AG04450 (cell line): ENCODE data around the gene SCFD2. TPM values are rescaled to one million over a fixed set of nuclear protein-coding genes. Genes with fewer than 3 reads are reported as not detected.

Experiments
- CTCF ChIA-PET: fragments of 300-600, 350-600 bp; formaldehyde crosslinking; extraction: SDS; loops from one replicate; lab custom pipeline; 2022; ENCODE audit warnings: antibody characterized with exemption, inconsistent platforms; lab: Charles Lee
- POLR2A ChIA-PET: fragments of 350-600 bp; formaldehyde crosslinking; extraction: SDS; loops from one replicate; lab custom pipeline; 2021; ENCODE audit warnings: antibody characterized with exemption, inconsistent platforms; lab: Yijun Ruan, JAX
- DNase-seq: peaks from one replicate; pipeline ENCODE4 v3.0.0-alpha.2; 2011; ENCODE audit warnings: low read depth, low spot score
- H3K27ac ChIP-seq: one replicate; pipeline ENCODE4 v1.5.1; 2012; ENCODE audit warnings: low read depth, low read length, control low read depth
- H3K27me3 ChIP-seq: one replicate; pipeline ENCODE4 v1.6.0; 2012; ENCODE audit warnings: low read length; ENCODE audit not compliant: control insufficient read depth, insufficient read depth
- H3K4me3 ChIP-seq: 2 replicates; pipeline ENCODE4 v1.5.1; 2011; ENCODE audit warnings: mild to moderate bottlenecking, low read depth, low read length, control low read depth
- H3K9me3 ChIP-seq: 2 replicates; pipeline ENCODE4 v1.5.1; 2012; ENCODE audit warnings: low read length; ENCODE audit not compliant: control insufficient read depth, insufficient read depth
- polyA plus RNA-seq: library from polyadenylated mRNA; depleted of rRNA; stranded (reverse); fragments of >200 nt; gene quantifications from 2 replicates; pipeline ENCODE4 v1.2.3, GENCODE V29; 2011
- TF ChIP-seq, protein P1 (sequence below): IDR thresholded peaks from 2 replicates; pipeline ENCODE4 v1.5.1; 2011; ENCODE audit warnings: low read depth, low read length, control low read depth, inconsistent platforms

The SCFD2 gene
- polyA plus RNA-seq, 1 experiment = 16.4 TPM

DNA sequence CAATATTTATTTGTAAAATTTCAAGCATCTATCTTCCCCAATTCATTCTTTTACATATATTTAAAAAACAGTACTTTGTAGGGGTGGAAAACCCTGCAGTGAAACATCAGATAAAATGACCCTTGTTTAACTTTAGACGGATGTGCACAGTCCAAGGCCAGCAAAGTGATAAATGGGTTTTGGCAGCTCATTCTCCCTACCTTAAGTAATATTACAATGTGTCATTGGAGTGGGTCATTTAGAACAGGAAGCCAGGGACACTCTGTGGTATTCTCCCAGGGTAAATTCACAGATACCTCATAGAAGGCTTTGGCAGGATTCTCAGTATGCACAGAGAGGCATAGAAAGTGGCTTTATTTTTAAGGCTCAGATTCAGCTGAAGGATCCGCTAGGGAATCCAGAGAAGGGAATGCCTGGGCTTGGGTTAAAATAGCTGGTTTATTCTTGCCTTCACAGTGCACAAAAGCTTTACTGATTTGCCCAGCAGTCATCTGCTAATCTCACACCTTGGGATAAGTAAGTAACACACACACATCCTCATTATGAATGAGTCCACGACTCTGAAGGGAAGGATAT is 297.0 kb downstream of the SCFD2 start:
- Histone ChIP-seq H3K27ac (no peak overlapping the region), H3K9me3 (no peaks in the 10 kb centered on the region), H3K27me3 (no peaks in the 10 kb centered on the region), H3K4me3 (no peak overlapping the region)
- CTCF ChIA-PET = interaction anchor here (0.6 kb wide), 1 partner anchor 129 kb away, joined by 5 read pairs; no protein-coding TSS in a partner anchor
- DNase-seq = no peak
- TF ChIP-seq, protein P1, sequence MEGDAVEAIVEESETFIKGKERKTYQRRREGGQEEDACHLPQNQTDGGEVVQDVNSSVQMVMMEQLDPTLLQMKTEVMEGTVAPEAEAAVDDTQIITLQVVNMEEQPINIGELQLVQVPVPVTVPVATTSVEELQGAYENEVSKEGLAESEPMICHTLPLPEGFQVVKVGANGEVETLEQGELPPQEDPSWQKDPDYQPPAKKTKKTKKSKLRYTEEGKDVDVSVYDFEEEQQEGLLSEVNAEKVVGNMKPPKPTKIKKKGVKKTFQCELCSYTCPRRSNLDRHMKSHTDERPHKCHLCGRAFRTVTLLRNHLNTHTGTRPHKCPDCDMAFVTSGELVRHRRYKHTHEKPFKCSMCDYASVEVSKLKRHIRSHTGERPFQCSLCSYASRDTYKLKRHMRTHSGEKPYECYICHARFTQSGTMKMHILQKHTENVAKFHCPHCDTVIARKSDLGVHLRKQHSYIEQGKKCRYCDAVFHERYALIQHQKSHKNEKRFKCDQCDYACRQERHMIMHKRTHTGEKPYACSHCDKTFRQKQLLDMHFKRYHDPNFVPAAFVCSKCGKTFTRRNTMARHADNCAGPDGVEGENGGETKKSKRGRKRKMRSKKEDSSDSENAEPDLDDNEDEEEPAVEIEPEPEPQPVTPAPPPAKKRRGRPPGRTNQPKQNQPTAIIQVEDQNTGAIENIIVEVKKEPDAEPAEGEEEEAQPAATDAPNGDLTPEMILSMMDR = no peak
- POLR2A ChIA-PET = no interaction called here

DNA sequence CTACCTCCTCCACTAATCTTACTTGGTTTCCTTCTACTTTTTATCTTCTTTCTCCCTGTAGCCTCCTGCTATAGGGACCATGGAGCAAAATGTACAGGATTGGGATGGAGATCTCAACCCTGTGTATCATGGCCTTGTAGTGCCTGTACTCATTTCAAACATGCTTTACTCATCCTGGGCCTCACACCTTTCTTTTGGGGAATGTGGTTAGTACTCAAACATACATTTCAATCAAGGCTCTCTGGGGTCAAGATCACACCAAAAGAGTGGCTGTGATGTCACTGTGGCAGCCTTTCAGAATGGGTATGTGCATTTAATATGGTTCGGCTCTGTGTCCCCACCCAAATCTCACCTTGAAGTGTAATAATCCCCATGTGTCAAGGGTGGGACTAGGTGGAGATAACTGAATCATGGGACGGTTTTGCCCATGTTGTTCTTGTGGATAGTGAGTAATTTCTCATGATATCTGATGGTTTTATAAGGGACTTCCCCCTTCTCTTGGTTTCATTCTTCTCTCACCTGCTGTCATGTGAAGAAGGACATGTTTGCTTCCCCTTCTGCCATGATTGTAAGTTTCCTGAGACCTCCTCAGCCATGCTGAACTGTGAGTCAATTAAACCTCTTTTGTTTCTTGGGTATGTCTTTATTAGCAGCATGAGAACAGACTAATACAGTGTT is 298.6 kb downstream of the SCFD2 start:
- POLR2A ChIA-PET = no interaction called here
- no peaks in the 10 kb centered on the region for H3K9me3 ChIP-seq

DNA sequence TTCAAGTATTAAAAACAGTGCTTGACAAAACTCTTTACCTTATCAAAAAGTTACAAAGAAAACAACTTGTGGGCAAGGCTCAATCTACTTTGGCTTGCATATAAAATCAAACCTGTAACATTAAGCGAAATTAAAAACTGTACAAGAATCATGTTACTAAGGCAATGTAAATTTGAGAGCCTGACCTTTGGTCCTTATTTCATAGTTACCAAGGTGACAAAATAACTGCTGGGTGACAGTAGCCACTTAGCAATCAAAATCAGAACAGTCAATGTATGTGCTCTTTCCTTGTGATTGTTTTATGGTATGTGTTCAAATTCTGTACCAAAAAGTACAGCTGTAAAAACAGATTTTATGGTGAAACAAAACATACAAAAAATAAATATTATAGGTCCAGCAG is 299.7 kb downstream of the SCFD2 start:
- CTCF ChIA-PET = no interaction called here
- POLR2A ChIA-PET = no interaction called here
- H3K9me3 ChIP-seq = no peaks in the 10 kb centered on the region

More for the DNA sequence above, 298.6 kb downstream of the SCFD2 start:
- Histone ChIP-seq H3K27ac (no peak overlapping the region), H3K4me3 (no peak overlapping the region), H3K27me3 (no peaks in the 10 kb centered on the region)
- CTCF ChIA-PET = no interaction called here
- DNase-seq = no peak
- TF ChIP-seq, protein P1 = no peak

DNA sequence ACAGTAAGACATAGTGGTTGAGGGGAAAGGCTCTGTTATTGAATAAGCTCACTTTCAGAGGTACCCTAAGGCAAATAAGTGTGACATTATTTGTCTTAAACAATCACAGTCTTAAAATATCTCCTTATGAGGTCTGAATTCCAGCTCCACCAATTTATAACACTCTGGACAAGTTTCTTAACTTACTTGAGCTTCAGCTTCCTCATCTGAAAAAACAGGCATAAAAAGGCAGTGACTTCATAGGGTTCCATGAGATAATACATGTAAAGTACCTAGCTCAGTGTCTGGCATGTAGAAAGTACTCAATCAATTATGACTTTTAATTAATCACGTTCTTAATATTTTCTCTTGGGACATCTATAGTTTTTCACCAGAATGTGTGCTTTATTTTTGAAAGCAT is 301.3 kb downstream of the SCFD2 start:
- POLR2A ChIA-PET = no interaction called here
- Histone ChIP-seq H3K9me3 (no peaks in the 10 kb centered on the region), H3K27ac (no peak overlapping the region), H3K4me3 (no peak overlapping the region), H3K27me3 (no peaks in the 10 kb centered on the region)
- TF ChIP-seq, protein P1 = no peak
- DNase-seq = no peak
- CTCF ChIA-PET = interaction anchor here (0.8 kb wide), 1 partner anchor 82 kb away, joined by 3 read pairs; no protein-coding TSS in a partner anchor

More for the DNA sequence above, 299.7 kb downstream of the SCFD2 start:
- H3K4me3 ChIP-seq = no peak overlapping the region
- TF ChIP-seq, protein P1 = no peak
- no peaks in the 10 kb centered on the region for H3K27me3 ChIP-seq
- H3K27ac ChIP-seq = no peak overlapping the region
- DNase-seq = no peak
